HepG2 (cell line): ENCODE results near the gene GGA3. TPM values are rescaled to one million over a fixed set of nuclear protein-coding genes. Genes with fewer than 3 reads are reported as not detected.

Experiments used
- ATAC-seq: fragments of 200-7000 bp; cut with Tn5 transposase; 3 replicates; pipeline ENCODE4 v1.9.1; 2020; ENCODE audit warnings: mild to moderate bottlenecking, moderate library complexity
- BruUV-seq: library from RNA; stranded (reverse); fragments of 400-500 nt; replicated peaks from 2 replicates; lab custom pipeline; 2021; lab: Mats Ljungman, UMichigan
- CTCF ChIA-PET: fragments of 300-600 bp; formaldehyde crosslinking; extraction: SDS; loops from one replicate; lab custom pipeline; 2021; ENCODE audit warnings: low total read pairs, inconsistent platforms, low intra/inter-chr PET ratio; lab: Yijun Ruan, JAX
- POLR2A ChIA-PET: fragments of 350-600 bp; sonication (Branson Sonifier 250); formaldehyde crosslinking; loops from one replicate; lab custom pipeline; 2020; ENCODE audit warnings: antibody characterized with exemption, inconsistent platforms; lab: Yijun Ruan, JAX
- DNase-seq: peaks from one replicate; pipeline ENCODE4 v3.0.0-alpha.2; 2015; ENCODE audit warnings: low spot score
- FAIRE-seq: peaks from 3 replicates; lab custom pipeline; 2011; peaks lifted over from hg19 to GRCh38; lab: Jason Lieb, UNC
- H2AFZ ChIP-seq: one replicate; pipeline ENCODE4 v1.6.1; 2011; ENCODE audit warnings: low read length, inconsistent platforms
- H3K27ac ChIP-seq: fragments of 300-600 bp; 3 replicates; pipeline ENCODE4 v1.8.0; 2011; ENCODE audit warnings: mixed run types, mild to moderate bottlenecking, mixed read lengths, low read length, inconsistent platforms; ENCODE audit not compliant: insufficient read depth; ENCODE audit errors: extremely low read length
- H3K27me3 ChIP-seq, 2 experiments: fragments of 200-600 bp in 1 of 2; 2 replicates in 1 of 2; 3 replicates in 1 of 2; pipeline versions ENCODE4 v1.6.0 to v1.8.0; 2011; ENCODE audit warnings: low read length in 2 of 2, mild to moderate bottlenecking in 2 of 2, moderate library complexity in 2 of 2, inconsistent platforms in 1 of 2; ENCODE audit not compliant: insufficient read depth in 2 of 2, control insufficient read depth in 1 of 2
- H3K36me3 ChIP-seq, 2 experiments: fragments of 200-600 bp in 1 of 2; replicated peaks in 1 of 2; 2 replicates in 1 of 2; 3 replicates in 1 of 2; pipeline versions ENCODE4 v1.5.1 to v1.8.0; 2011; ENCODE audit warnings: low read length in 2 of 2, inconsistent platforms in 1 of 2; ENCODE audit not compliant: insufficient read depth in 2 of 2, control insufficient read depth in 1 of 2
- H3K4me1 ChIP-seq: 2 replicates; pipeline ENCODE4 v1.5.1; 2012; ENCODE audit warnings: low read length, inconsistent platforms; ENCODE audit not compliant: insufficient read depth
- H3K4me2 ChIP-seq: 2 replicates; pipeline ENCODE4 v1.6.0; 2011; ENCODE audit warnings: low read depth, low read length, inconsistent platforms
- H3K4me3 ChIP-seq, 3 experiments: fragments of 200-600 bp in 1 of 3; sonication (generic), shearing (Covaris generic) in 1 of 3; replicated peaks in 1 of 3; 2 replicates each; pipeline ENCODE4 v1.5.1; 2011 to 2016; ENCODE audit warnings: low read length in 3 of 3, inconsistent platforms in 2 of 3, low read depth in 2 of 3, mild to moderate bottlenecking in 2 of 3, control low read depth in 1 of 3, mixed read lengths in 1 of 3; ENCODE audit not compliant: insufficient read depth in 1 of 3
- H3K79me2 ChIP-seq: one replicate; pipeline ENCODE4 v1.6.1; 2011; ENCODE audit warnings: low read length, inconsistent platforms; ENCODE audit not compliant: insufficient read depth
- H3K9ac ChIP-seq: 2 replicates; pipeline ENCODE4 v1.6.0; 2011; ENCODE audit warnings: mild to moderate bottlenecking, low read depth, low read length, inconsistent platforms; ENCODE audit not compliant: insufficient read depth
- H3K9me3 ChIP-seq: 2 replicates; pipeline ENCODE4 v1.5.1; 2012; ENCODE audit warnings: mild to moderate bottlenecking, low read length
- H4K20me1 ChIP-seq: 2 replicates; pipeline ENCODE4 v1.6.0; 2011; ENCODE audit warnings: inconsistent platforms, mild to moderate bottlenecking, low read length, moderate library complexity; ENCODE audit not compliant: insufficient read depth
- ATF5 ChIP-seq: sonication (generic); formaldehyde crosslinking; IDR thresholded peaks from 2 replicates; pipeline ENCODE4 v1.4.0; 2020; ENCODE audit warnings: mild to moderate bottlenecking, low read depth, missing genetic modification reagents
- ATRX ChIP-seq: sonication (generic); formaldehyde crosslinking; IDR thresholded peaks from 2 replicates; pipeline ENCODE4 v1.4.0; 2020; ENCODE audit warnings: missing genetic modification reagents, borderline replicate concordance
- KAT7 ChIP-seq: IDR thresholded peaks from 2 replicates; pipeline ENCODE4 v1.6.1; 2018; ENCODE audit warnings: borderline replicate concordance, missing compliant biosample characterization
- KDM1A ChIP-seq: IDR thresholded peaks from 2 replicates; pipeline ENCODE4 v1.6.1; 2016; ENCODE audit warnings: missing compliant biosample characterization
- KIAA2018 ChIP-seq: sonication (generic); formaldehyde crosslinking; IDR thresholded peaks from 2 replicates; pipeline ENCODE4 v1.5.0; 2020; ENCODE audit warnings: mild to moderate bottlenecking, missing genetic modification reagents, borderline replicate concordance
- SATB2 ChIP-seq: sonication (generic); formaldehyde crosslinking; IDR thresholded peaks from 2 replicates; pipeline ENCODE4 v1.5.0; 2020; ENCODE audit warnings: missing genetic modification reagents
- ZBTB26 ChIP-seq: IDR thresholded peaks from 2 replicates; pipeline ENCODE4 v1.6.1; 2016; ENCODE audit warnings: missing compliant biosample characterization, missing genetic modification reagents, borderline replicate concordance
- ZMAT3 ChIP-seq: sonication (generic); formaldehyde crosslinking; conservative IDR thresholded peaks from 2 replicates; pipeline ENCODE4 v1.7.0; 2021; ENCODE audit warnings: missing genetic modification reagents
- ZNF225 ChIP-seq: sonication (generic); formaldehyde crosslinking; IDR thresholded peaks from 2 replicates; pipeline ENCODE4 v1.4.0; 2020; ENCODE audit warnings: mild to moderate bottlenecking, missing genetic modification reagents
- ZNF230 ChIP-seq: sonication (generic); formaldehyde crosslinking; IDR thresholded peaks from 2 replicates; pipeline ENCODE4 v1.4.0; 2020; ENCODE audit warnings: mild to moderate bottlenecking, missing genetic modification reagents
- ZNF556 ChIP-seq: sonication (generic); formaldehyde crosslinking; IDR thresholded peaks from 2 replicates; pipeline ENCODE4 v1.4.0; 2020; ENCODE audit warnings: mild to moderate bottlenecking, missing genetic modification reagents, borderline replicate concordance
- WGBS: methylation state at CpG from one replicate; pipeline ENCODE4 v1.1.6; 2017; ENCODE audit warnings: low lambda C conversion rate; 5-methylcytosine and 5-hydroxymethylcytosine counted together
- in situ Hi-C: cut with HindIII; loops from 2 replicates; pipeline ENCODE4 v1.10.0; 2017; ENCODE audit warnings: low pct_unique_long_range_greater_than_20kb; ENCODE audit not compliant: extremely low pct_ligation_motif_present
- intact Hi-C: fragments of 100-400 bp; cut with micrococcal nuclease; formaldehyde crosslinking; loops from one replicate; pipeline ENCODE4 v1.10.0; 2022; ENCODE audit not compliant: unreplicated experiment
- polyA plus RNA-seq, 8 experiments: library from polyadenylated mRNA; depleted of rRNA in 3 of 8; stranded (reverse) in 7 of 8; unstranded in 1 of 8; fragments of >200 nt; fragmentation: Illumina TruSeq in 4 of 8; extraction: Trizol in 4 of 8; gene quantifications; 2 replicates each; pipeline versions ENCODE4 v1.2.1 to v1.2.3, GENCODE V29; 2011 to 2016; ENCODE audit warnings: low read depth in 4 of 8, missing spikeins in 1 of 8, mixed read lengths in 1 of 8; ENCODE audit not compliant: insufficient read depth in 1 of 8
- total RNA-seq, 5 experiments: library from RNA; depleted of rRNA; stranded (reverse); fragments of >200 nt; fragmentation: Illumina TruSeq; extraction: Trizol; gene quantifications; 2 replicates each; pipeline ENCODE4 v1.2.3, GENCODE V29; 2016; ENCODE audit warnings: low read depth in 1 of 5

Gene GGA3
- total and polyA plus RNA-seq, 2 of the 13 experiments (the other 11 are each of a cell fraction or from before 2014, with no cell fraction given): 28.4 to 43.7 TPM

DNA sequence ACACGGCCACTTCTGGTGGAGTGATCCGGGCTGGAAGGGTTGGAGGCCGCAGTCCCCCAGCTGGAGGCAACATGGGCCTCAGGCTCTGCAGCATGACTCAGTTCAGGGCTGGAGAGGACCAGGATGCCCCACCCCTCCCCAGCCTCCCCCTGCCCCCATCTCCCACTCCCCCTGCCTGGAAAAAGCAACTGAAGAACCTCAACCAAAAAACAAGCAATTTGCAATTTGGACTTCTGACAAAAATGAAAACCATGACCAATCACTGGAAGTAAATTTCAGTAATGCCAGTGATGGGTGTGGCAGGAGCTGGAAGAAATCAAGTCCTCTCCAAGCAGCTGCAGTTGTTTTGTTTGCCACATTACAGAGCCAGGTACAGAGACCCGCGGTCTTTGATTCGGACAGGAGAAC is 16.3 kb upstream of the GGA3 start:
- WGBS: 96% methylated on average over 6 of the region's 6 CpGs
- peaks cover 17 to 48% of the 10 kb centered on the region in 2 experiments for H3K36me3 ChIP-seq
- ChIA-PET POLR2A (interaction anchor here (0.9 to 3.3 kb wide), 4 partner anchors 10 to 117 kb away, joined by 3 to 16 read pairs (median 4); partner anchors contain the start of genes GGA3, MRPS7 and SLC25A19), CTCF (no interaction called here)
- intact Hi-C loops: no loop called here
- no peak overlapping the region for H3K4me3 ChIP-seq
- H3K4me1 ChIP-seq: peaks cover 3% of the 10 kb centered on the region
- no peaks in the 10 kb centered on the region for H4K20me1 ChIP-seq
- H3K4me2 ChIP-seq: no peak overlapping the region
- TF ChIP-seq KAT7 (CRISPR knock-in tag) (no peak), ATRX (CRISPR knock-in tag) (no peak), KDM1A (no peak), ATF5 (no peak), ZNF556 (CRISPR knock-in tag) (no peak), ZNF230 (CRISPR knock-in tag) (no peak), KIAA2018 (CRISPR knock-in tag) (no peak), ZMAT3 (no peak), SATB2 (CRISPR knock-in tag) (no peak), ZNF225 (CRISPR knock-in tag) (no peak), ZBTB26 (CRISPR knock-in tag) (no peak)
- H3K27ac ChIP-seq: no peak overlapping the region
- no peaks in the 10 kb centered on the region for H3K9me3 ChIP-seq
- no peak for FAIRE-seq
- no peak for DNase-seq
- no peaks in the 10 kb centered on the region for H3K79me2 ChIP-seq
- no peak for ATAC-seq
- no peaks in the 10 kb centered on the region for H3K27me3 ChIP-seq
- in situ Hi-C loops: no loop called here
- no peak overlapping the region for H2AFZ ChIP-seq
- BruUV-seq: no TSS peak
- no peak overlapping the region for H3K9ac ChIP-seq
